HepG2 (cell line): Measurements from ENCODE around the gene NDUFS4. TPM values are rescaled to one million over a fixed set of nuclear protein-coding genes. Genes with fewer than 3 reads are reported as not detected.

Experiments used
- ADNP ChIP-seq: sonication (generic); formaldehyde crosslinking; IDR thresholded peaks from 2 replicates; pipeline ENCODE4 v1.4.0; 2020; ENCODE audit warnings: missing genetic modification reagents
- ARID3A ChIP-seq: IDR thresholded peaks from 2 replicates; pipeline ENCODE4 v1.6.1; 2012; ENCODE audit warnings: low read depth, low read length, improper control_type of control experiment
- ATF7-NPFF ChIP-seq: sonication (generic); formaldehyde crosslinking; IDR thresholded peaks from 2 replicates; pipeline ENCODE4 v1.8.1; 2023; ENCODE audit warnings: mild to moderate bottlenecking, low read depth, missing genetic modification reagents, moderate library complexity
- CHD2 ChIP-seq: IDR thresholded peaks from 2 replicates; pipeline ENCODE4 v1.6.1; 2011; ENCODE audit warnings: low read depth, low read length, improper control_type of control experiment
- HES4 ChIP-seq: sonication (generic); formaldehyde crosslinking; IDR thresholded peaks from 2 replicates; pipeline ENCODE4 v1.9.0; 2021; ENCODE audit warnings: mild to moderate bottlenecking, missing genetic modification reagents, borderline replicate concordance
- HINFP ChIP-seq: sonication (generic); formaldehyde crosslinking; IDR thresholded peaks from 2 replicates; pipeline ENCODE4 v1.4.0; 2020; ENCODE audit warnings: low read depth, mild to moderate bottlenecking, missing genetic modification reagents
- KDM3A ChIP-seq: IDR thresholded peaks from 2 replicates; pipeline ENCODE4 v1.6.1; 2018; ENCODE audit warnings: low read depth, missing compliant biosample characterization
- MEF2D ChIP-seq: sonication (generic); formaldehyde crosslinking; IDR thresholded peaks from 2 replicates; pipeline ENCODE4 v1.5.1; 2020; ENCODE audit warnings: mild to moderate bottlenecking, missing genetic modification reagents
- MEIS1 ChIP-seq: sonication (generic); formaldehyde crosslinking; IDR thresholded peaks from 2 replicates; pipeline ENCODE4 v1.9.0; 2021; ENCODE audit warnings: mild to moderate bottlenecking, missing genetic modification reagents, moderate library complexity, borderline replicate concordance
- MTERF4 ChIP-seq: sonication (generic); formaldehyde crosslinking; IDR thresholded peaks from 2 replicates; pipeline ENCODE4 v1.8.0; 2023; ENCODE audit warnings: mild to moderate bottlenecking, missing genetic modification reagents
- RBM39 ChIP-seq: fragments of 200-400 bp; formaldehyde crosslinking; IDR thresholded peaks from one replicate; pipeline ENCODE4 v1.6.1; 2018; ENCODE audit warnings: antibody characterized with exemption, mild to moderate bottlenecking, low read depth, low read length; ENCODE audit not compliant: poor library complexity, severe bottlenecking
- TEAD3 ChIP-seq: optimal IDR thresholded peaks from 2 replicates; pipeline ENCODE3; 2016; ENCODE audit warnings: borderline replicate concordance
- THRA ChIP-seq: sonication (generic); formaldehyde crosslinking; IDR thresholded peaks from 2 replicates; pipeline ENCODE4 v1.4.0; 2020; ENCODE audit warnings: missing genetic modification reagents, borderline replicate concordance
- TRIM22 ChIP-seq: fragments of 450-650 bp; IDR thresholded peaks from 2 replicates; pipeline ENCODE4 v1.6.1; 2017
- XRCC5 ChIP-seq: fragments of 200-400 bp; formaldehyde crosslinking; optimal IDR thresholded peaks from 2 replicates; pipeline ENCODE3; 2017; ENCODE audit warnings: mild to moderate bottlenecking, low read length
- ZBTB1 ChIP-seq: sonication (generic); formaldehyde crosslinking; IDR thresholded peaks from 2 replicates; pipeline ENCODE4 v1.4.0; 2020; ENCODE audit warnings: missing genetic modification reagents, borderline replicate concordance
- ZNF280D ChIP-seq: sonication (generic); formaldehyde crosslinking; IDR thresholded peaks from 2 replicates; pipeline ENCODE4 v1.5.1; 2020; ENCODE audit warnings: mild to moderate bottlenecking, missing genetic modification reagents
- ZNF30 ChIP-seq: sonication (generic); formaldehyde crosslinking; IDR thresholded peaks from 2 replicates; pipeline ENCODE4 v1.5.0; 2020; ENCODE audit warnings: mild to moderate bottlenecking, missing genetic modification reagents
- ZNF572 ChIP-seq: sonication (generic); formaldehyde crosslinking; IDR thresholded peaks from 2 replicates; pipeline ENCODE4 v1.5.1; 2020; ENCODE audit warnings: mild to moderate bottlenecking, missing genetic modification reagents
- polyA plus RNA-seq, 8 experiments: library from polyadenylated mRNA; depleted of rRNA in 3 of 8; stranded (reverse) in 7 of 8; unstranded in 1 of 8; fragments of >200 nt; fragmentation: Illumina TruSeq in 4 of 8; extraction: Trizol in 4 of 8; gene quantifications; 2 replicates each; pipeline versions ENCODE4 v1.2.1 to v1.2.3, GENCODE V29; 2011 to 2016; ENCODE audit warnings: low read depth in 4 of 8, missing spikeins in 1 of 8, mixed read lengths in 1 of 8; ENCODE audit not compliant: insufficient read depth in 1 of 8
- total RNA-seq, 5 experiments: library from RNA; depleted of rRNA; stranded (reverse); fragments of >200 nt; fragmentation: Illumina TruSeq; extraction: Trizol; gene quantifications; 2 replicates each; pipeline ENCODE4 v1.2.3, GENCODE V29; 2016; ENCODE audit warnings: low read depth in 1 of 5

The NDUFS4 gene
- total and polyA plus RNA-seq, 2 of the 13 experiments (the other 11 are each of a cell fraction or from before 2014, with no cell fraction given), result 121 to 126 TPM

- TF ChIP-seq TRIM22, result no peak
- no peak for TF ChIP-seq CHD2
- 0 out of 2 replicates have a peak, but pooled peaks have one; percentile 48 for TF ChIP-seq ATF7-NPFF (CRISPR knock-in tag)
- TF ChIP-seq ARID3A, result 0 out of 2 replicates have a peak, but pooled peaks have one; percentile 61
- TF ChIP-seq ZNF30 (CRISPR knock-in tag), result no peak
- TF ChIP-seq XRCC5, result peak; percentile 55
- no peak for TF ChIP-seq ZBTB1 (CRISPR knock-in tag)
- no peak for TF ChIP-seq RBM39
- no peak for TF ChIP-seq HES4
- TF ChIP-seq MEF2D (CRISPR knock-in tag), result peak; percentile 77; the same call in 1 of the 2 replicates
- peak; percentile 70 for TF ChIP-seq HINFP (CRISPR knock-in tag)
- TF ChIP-seq ZNF572, result no peak
- peak; percentile 94 for TF ChIP-seq THRA
- 0 out of 2 replicates have a peak, but pooled peaks have one; percentile 22 for TF ChIP-seq MTERF4 (CRISPR knock-in tag)
- peak; percentile 93 for TF ChIP-seq ZNF280D (CRISPR knock-in tag)
- TF ChIP-seq KDM3A (CRISPR knock-in tag), result peak; percentile 41; the same call in 1 of the 2 replicates
- peak; percentile 66 for TF ChIP-seq TEAD3
- no peak for TF ChIP-seq ADNP (CRISPR knock-in tag)
- peak; percentile 63; the same call in 1 of the 2 replicates for TF ChIP-seq MEIS1 (CRISPR knock-in tag)
Observed at GRCh38 chr5:53560506-53561191, at the start of gene NDUFS4 (continued).
